Endodermal cell (in vitro differentiated cells): Measurements from ENCODE around the gene TMEM115. TPM values are rescaled to one million over a fixed set of nuclear protein-coding genes. Genes with fewer than 3 reads are reported as not detected.

Experiments
- DNase-seq: peaks from one replicate; pipeline ENCODE4 v3.0.0-alpha.2; 2017
- H3K27ac ChIP-seq: 2 replicates; pipeline ENCODE4 v1.5.1; 2013; ENCODE audit warnings: mild to moderate bottlenecking, low read depth, low read length, moderate library complexity
- H3K27me3 ChIP-seq: 2 replicates; pipeline ENCODE4 v1.6.1; 2013; ENCODE audit warnings: mild to moderate bottlenecking, low read length, moderate library complexity; ENCODE audit not compliant: insufficient read depth, control insufficient read depth, poor library complexity, severe bottlenecking
- H3K36me3 ChIP-seq: 2 replicates; pipeline ENCODE4 v1.7.0; 2013; ENCODE audit warnings: mild to moderate bottlenecking, low read length, moderate library complexity; ENCODE audit not compliant: control insufficient read depth, insufficient read depth
- H3K4me1 ChIP-seq: one replicate; pipeline ENCODE4 v1.7.0; 2013; ENCODE audit warnings: low read length; ENCODE audit not compliant: control insufficient read depth, insufficient read depth
- H3K4me3 ChIP-seq: 2 replicates; pipeline ENCODE4 v1.5.1; 2013; ENCODE audit warnings: mild to moderate bottlenecking, low read length, moderate library complexity
- H3K9ac ChIP-seq: 2 replicates; pipeline ENCODE4 v1.6.1; 2013; ENCODE audit warnings: mild to moderate bottlenecking, low read length, moderate library complexity; ENCODE audit not compliant: poor library complexity, severe bottlenecking; ENCODE audit errors: extremely low read depth
- H3K9me3 ChIP-seq: 2 replicates; pipeline ENCODE4 v1.6.1; 2013; ENCODE audit warnings: mild to moderate bottlenecking, low read length, moderate library complexity; ENCODE audit not compliant: control insufficient read depth
- H3K27ac Mint-ChIP-seq: 2 replicates; pipeline ENCODE4 v1.8.0; 2020; ENCODE audit warnings: mixed read lengths
- H3K27me3 Mint-ChIP-seq: 2 replicates; pipeline ENCODE4 v1.8.0; 2021; ENCODE audit warnings: mild to moderate bottlenecking, mixed read lengths; ENCODE audit not compliant: insufficient read depth
- H3K36me3 Mint-ChIP-seq: 2 replicates; pipeline ENCODE4 v1.8.0; 2020; ENCODE audit warnings: low read depth, mixed read lengths
- H3K4me1 Mint-ChIP-seq: 2 replicates; pipeline ENCODE4 v1.8.0; 2020; ENCODE audit warnings: mixed read lengths
- H3K4me3 Mint-ChIP-seq: 2 replicates; pipeline ENCODE4 v1.8.0; 2020; ENCODE audit warnings: mild to moderate bottlenecking, moderate library complexity, mixed read lengths
- H3K9me3 Mint-ChIP-seq: 2 replicates; pipeline ENCODE4 v1.8.0; 2020; ENCODE audit warnings: mild to moderate bottlenecking, mixed read lengths
- CTCF ChIP-seq: fragments of 200-600 bp; sonication (generic); conservative IDR thresholded peaks from 2 replicates; pipeline ENCODE4 v1.5.0; 2021; ENCODE audit warnings: antibody characterized with exemption, mild to moderate bottlenecking
- whole genome bisulfite sequencing, 2 experiments: methylation state at CpG; one replicate each; pipeline versions ENCODE4 v1.1.5 to v1.1.7; 2013; ENCODE audit warnings: missing lambda C conversion rate in 2 of 2, mixed read lengths in 1 of 2; ENCODE audit not compliant: insufficient coverage in 1 of 2, insufficient read length in 1 of 2; 5-methylcytosine and 5-hydroxymethylcytosine counted together
- total RNA-seq, 2 donors: library from RNA; stranded (reverse); fragmentation: NEBNext Ultra II Directional in 1 of 2; extraction: Animal tissue kit (Norgen Biotek cat#: 25700) in 1 of 2; gene quantifications; 2 replicates in 1 of 2; 3 replicates in 1 of 2; pipeline ENCODE4 v1.2.1, GENCODE V29; 2021

The TMEM115 gene
- total RNA-seq, 2 donors from 2014 or later, result 30.1 to 32.2 TPM

GRCh38 chr3:50345008-50345407 lies 14.3 kb downstream of the TMEM115 start:
- no peak for TF ChIP-seq CTCF
- Histone ChIP-seq H3K36me3 (peaks cover 14% of the 10 kb centered on the region), H3K27ac (no peak overlapping the region), H3K9me3 (no peaks in the 10 kb centered on the region), H3K27me3 (peaks cover 49% of the 10 kb centered on the region), H3K9ac (no peak overlapping the region), H3K4me3 (peak overlapping the region; percentile 78), H3K4me1 (no peaks in the 10 kb centered on the region)
- Mint-ChIP-seq H3K27me3 (peaks cover 59% of the 10 kb centered on the region), H3K4me1 (peaks cover 2% of the 10 kb centered on the region), H3K9me3 (no peaks in the 10 kb centered on the region), H3K4me3 (peak overlapping the region; percentile 53), H3K27ac (no peak overlapping the region), H3K36me3 (peaks cover 3% of the 10 kb centered on the region)
- no peak for DNase-seq
- 40 to 65% methylated on average over 1 to 8 of the region's 8 CpGs for WGBS, 2 experiments

DNA sequence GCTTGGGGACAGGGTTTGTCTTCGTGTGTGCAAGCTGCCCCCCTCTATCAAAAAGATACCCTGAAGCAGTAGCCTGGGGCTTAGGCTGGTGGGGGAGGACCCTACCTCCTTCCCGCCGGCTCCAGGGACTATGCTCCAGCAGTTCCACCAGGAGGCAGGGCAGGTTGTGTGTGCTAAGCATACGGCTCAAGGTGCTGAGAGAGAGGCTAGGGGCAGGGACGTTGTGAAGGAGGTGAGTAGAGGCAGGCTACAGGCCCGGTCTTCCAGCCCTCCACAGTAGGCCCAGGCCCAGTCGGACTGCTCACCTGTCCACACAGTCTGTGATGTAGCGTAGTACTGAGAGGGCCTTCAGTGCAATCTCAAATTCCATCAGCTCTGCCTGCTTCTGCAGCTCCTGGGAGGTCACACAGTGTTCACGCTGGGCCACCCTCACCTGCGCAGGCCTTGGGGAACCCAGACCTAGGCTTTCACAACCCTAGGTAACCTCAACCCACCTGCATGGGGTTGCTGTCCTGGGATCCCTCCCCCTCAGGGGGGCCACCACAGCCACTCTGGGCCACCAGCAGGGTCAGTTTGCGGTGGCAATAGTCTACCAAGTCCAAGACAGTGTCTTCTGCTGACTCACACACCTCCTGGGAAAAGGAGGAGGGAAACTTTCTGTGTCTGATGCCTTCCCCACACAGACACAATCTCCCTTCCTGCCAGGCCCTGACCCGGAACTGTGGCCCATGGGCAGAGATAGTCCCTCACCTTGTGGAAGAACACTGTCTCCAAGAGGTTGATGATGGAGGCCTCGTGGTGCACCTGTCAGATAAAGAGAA lies 16.3 kb downstream of the TMEM115 start:
- Histone ChIP-seq H3K27ac (no peak overlapping the region), H3K4me3 (no peak overlapping the region), H3K9me3 (no peaks in the 10 kb centered on the region), H3K4me1 (peaks cover under 1% of the 10 kb centered on the region), H3K36me3 (peaks cover 8% of the 10 kb centered on the region), H3K27me3 (peaks cover 69% of the 10 kb centered on the region), H3K9ac (no peak overlapping the region)
- Mint-ChIP-seq H3K27me3 (peaks cover 78% of the 10 kb centered on the region), H3K27ac (no peak overlapping the region), H3K36me3 (peaks cover 3% of the 10 kb centered on the region), H3K4me1 (no peaks in the 10 kb centered on the region), H3K9me3 (no peaks in the 10 kb centered on the region), H3K4me3 (no peak overlapping the region)
- TF ChIP-seq CTCF, result peak; percentile 68
- 75 to 82% methylated on average over 10 to 13 of the region's 13 CpGs for WGBS, 2 experiments
- DNase-seq, result peak; percentile 80

DNA sequence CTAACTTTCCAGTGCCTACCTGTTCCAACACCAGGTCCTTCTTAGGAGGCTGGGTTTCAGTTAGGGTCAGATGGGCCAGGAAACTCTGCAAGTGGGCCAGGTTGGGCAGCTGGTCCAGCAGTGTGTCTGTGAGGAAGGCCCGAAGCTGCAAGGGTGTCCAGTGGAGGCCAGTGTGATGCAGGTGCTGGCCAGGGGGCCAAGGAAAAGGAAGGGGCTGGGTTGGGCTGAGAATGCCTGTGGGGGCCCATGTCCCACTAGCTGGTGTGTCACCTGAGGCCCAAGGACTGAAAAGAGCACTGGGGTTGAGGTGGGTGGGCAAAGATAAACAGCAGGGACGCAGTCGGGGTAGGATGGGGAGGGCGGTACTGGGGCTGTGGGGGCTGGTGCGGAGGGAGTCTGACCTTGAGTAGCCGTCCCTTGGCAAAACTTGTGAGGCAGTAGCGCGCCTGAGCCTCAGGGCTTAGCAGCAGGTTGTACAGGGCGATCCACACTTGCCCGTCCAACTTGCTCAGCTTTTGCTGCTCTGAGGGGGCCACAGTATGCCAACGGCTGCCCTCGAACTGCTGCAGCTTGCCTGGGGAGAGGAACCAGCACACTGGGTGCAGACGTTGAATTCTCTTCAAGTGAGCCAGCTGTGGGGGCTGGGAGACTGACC lies 17.2 kb downstream of the TMEM115 start:
- Histone ChIP-seq H3K9me3 (no peaks in the 10 kb centered on the region), H3K27me3 (peaks cover 69% of the 10 kb centered on the region)

More for the DNA sequence above, 17.2 kb downstream of the TMEM115 start:
- WGBS, 2 experiments, result 89 to 90% methylated on average over 12 to 13 of the region's 13 CpGs
- no peak for TF ChIP-seq CTCF
- Mint-ChIP-seq H3K36me3 (no peaks in the 10 kb centered on the region), H3K9me3 (no peaks in the 10 kb centered on the region), H3K4me3 (no peak overlapping the region), H3K27ac (no peak overlapping the region), H3K27me3 (peaks cover 79% of the 10 kb centered on the region), H3K4me1 (no peaks in the 10 kb centered on the region)
- no peak for DNase-seq
- Histone ChIP-seq H3K27ac (no peak overlapping the region), H3K9ac (no peak overlapping the region), H3K36me3 (no peaks in the 10 kb centered on the region), H3K4me1 (peaks cover 4% of the 10 kb centered on the region), H3K4me3 (no peak overlapping the region)
